Amniotic epithelial cell (primary cell): ENCODE results near the gene NAP1L2.
"Not testable (repeated sequence)": the region's sequence is repeated elsewhere in the genome, so short reads cannot be mapped to it uniquely, and the experiment has no call there.

Source experiments
- DNase-seq: peaks from one replicate; pipeline ENCODE4 v3.0.0-alpha.2; 2010; ENCODE audit warnings: low read depth

The NAP1L2 gene

GRCh38 chrX:73214426-73215094 is at the start of gene NAP1L2:
Gene NAP1L2, minus strand, starts transcription at chrX:73214851. Its CDS starts 359 bp downstream, at chrX:73214492.
- no peak for DNase-seq

- DNase-seq, result no peak
These were observed 48.3 kb upstream of the NAP1L2 start for GRCh38 chrX:73262991-73263390.

DNA sequence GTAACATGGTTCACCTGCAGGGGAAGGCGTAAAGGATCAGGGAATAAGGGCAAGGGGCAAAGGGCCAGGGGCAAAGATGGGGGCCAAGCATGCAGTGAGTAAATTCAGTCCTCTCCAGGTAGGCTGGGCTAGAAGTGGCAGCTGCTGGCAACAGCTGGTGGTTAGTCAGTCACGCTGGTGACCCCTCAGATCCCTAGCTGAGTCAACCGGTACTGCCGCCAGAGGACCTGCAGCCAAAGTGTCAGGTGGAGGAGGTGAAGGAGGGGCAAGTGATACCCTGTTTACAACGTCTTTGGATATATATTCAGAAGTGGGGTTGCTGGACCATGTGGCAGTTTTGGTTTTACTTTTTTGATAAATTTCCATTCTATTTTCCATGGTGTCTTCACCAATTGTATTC is 24.6 kb upstream of the NAP1L2 start:
- no peak for DNase-seq

- DNase-seq, result no peak
These were observed 3.0 kb upstream of the NAP1L2 start for GRCh38 chrX:73217621-73218020.

GRCh38 chrX:73215246-73215645 is 595 bp upstream of the NAP1L2 start:
- no peak for DNase-seq

GRCh38 chrX:73213734-73214425 is 771 bp downstream of the NAP1L2 start:
- no peak for DNase-seq

DNA sequence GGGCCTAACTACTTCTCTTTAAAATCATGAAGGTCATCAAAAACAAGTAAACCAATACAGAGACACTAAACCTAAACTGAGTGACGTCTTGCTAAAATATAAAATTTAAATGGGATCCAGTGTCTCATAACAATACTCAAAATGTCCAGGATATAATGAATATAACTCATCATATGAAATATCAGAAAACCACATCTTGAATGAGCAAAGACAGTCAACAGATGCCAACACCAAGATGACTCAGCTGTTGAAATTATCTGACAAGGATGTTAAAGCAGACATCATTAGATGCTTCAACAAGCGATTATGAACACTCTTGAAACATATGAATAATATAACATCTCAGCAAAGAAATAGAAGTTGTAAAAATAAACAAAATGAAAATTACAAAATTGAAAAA is 8.3 kb downstream of the NAP1L2 start:
- DNase-seq, result no peak

DNA sequence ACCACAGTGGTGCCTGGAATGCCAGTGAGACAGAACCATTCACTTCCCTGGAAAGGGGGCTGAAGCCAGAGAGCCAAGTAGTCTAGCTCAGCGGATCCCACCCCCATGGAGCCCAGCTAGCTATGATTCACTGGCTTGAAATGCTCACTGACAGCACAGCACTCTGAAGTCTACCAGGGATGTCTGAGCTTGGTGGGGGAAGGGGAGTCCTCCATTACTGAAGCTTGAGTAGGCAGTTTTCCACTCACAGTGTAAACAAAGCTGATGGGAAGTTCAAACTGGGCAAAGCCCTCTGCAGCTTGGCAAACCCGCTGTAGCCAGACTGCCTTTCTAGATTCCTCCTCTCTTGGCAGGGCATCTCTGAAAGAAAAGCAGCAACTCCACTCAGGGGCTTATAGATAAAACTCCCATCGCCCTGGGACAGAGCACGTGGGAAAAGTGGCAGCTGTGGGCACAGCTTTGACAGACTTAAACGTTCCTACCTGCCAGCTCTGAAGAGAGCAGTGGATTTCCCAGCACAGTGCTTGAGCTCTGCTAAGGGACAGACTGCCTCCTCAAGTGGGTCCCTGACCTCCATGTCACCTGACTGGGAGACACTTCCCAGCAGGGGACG is 32.0 kb downstream of the NAP1L2 start:
- no peak for DNase-seq

- DNase-seq, result not testable (repeated sequence)
These were observed 45.7 kb downstream of the NAP1L2 start for GRCh38 chrX:73168945-73169344.
